ENCODE measurements around the gene HDAC1.

GRCh38 chr1:32257227-32257508 is 34.7 kb upstream of the HDAC1 start:
- TF ChIP-seq CTCF (IDR thresholded peaks at IDR 0.05; ENCODE audit: low read depth, low read length, missing input control), result no peak
- no peak for TF ChIP-seq HNF4A (conservative IDR thresholded peaks at IDR 0.05)
- TF ChIP-seq MAX (IDR thresholded peaks at IDR 0.05), result no peak
- no peak for TF ChIP-seq JUND (IDR thresholded peaks at IDR 0.05)
- no peak for TF ChIP-seq REST (IDR thresholded peaks at IDR 0.05)
- TF ChIP-seq YY1 (IDR thresholded peaks at IDR 0.05), result no peak
- no peak for TF ChIP-seq RAD21 (IDR thresholded peaks at IDR 0.05)
- no peak for TF ChIP-seq TAF1 (conservative IDR thresholded peaks at IDR 0.05)
- TF ChIP-seq ATF3 (IDR thresholded peaks at IDR 0.05), result no peak
- TF ChIP-seq SP1 (IDR thresholded peaks at IDR 0.05), result no peak
- TF ChIP-seq GABPA (IDR thresholded peaks at IDR 0.05 in 1 of 2, conservative IDR thresholded peaks at IDR 0.05 in 1 of 2), result no peak
- TF ChIP-seq FOXA1 (IDR thresholded peaks at IDR 0.05), result no peak
- TF ChIP-seq ZBTB33 (IDR thresholded peaks at IDR 0.05), result no peak
- TF ChIP-seq EGR1 (IDR thresholded peaks at IDR 0.05; ENCODE audit: low read depth in 2 of 2), result no peak

Measured in liver (tissue), 3 donors.